ENCODE results near the gene PIF1. TPM values are rescaled to one million over a fixed set of nuclear protein-coding genes. Genes with fewer than 3 reads are reported as not detected.

Gene PIF1
- total and polyA plus RNA-seq, 9 donors, result 0.18 to 1.4 (median 0.98) TPM; not detected in 2

GRCh38 chr15:64861331-64861730, 35.9 kb upstream of the PIF1 start:
- Histone ChIP-seq H3K27ac (no peak overlapping the region), H3K4me3 (no peak overlapping the region), H3K27me3 (no peaks in the 10 kb centered on the region), H3K9me3 (no peaks in the 10 kb centered on the region), H3K36me3 (no peaks in the 10 kb centered on the region), H3K4me1 (ENCODE audit: insufficient read depth) (peaks cover 33% of the 10 kb centered on the region)
- DNase-seq, result no peak
- 90 to 95% (median 91%) methylated on average over 11 of the region's 11 CpGs for WGBS, 3 donors
- TF ChIP-seq CTCF (IDR thresholded peaks at IDR 0.05) (no peak), POLR2A (IDR thresholded peaks at IDR 0.05) (no peak), EP300 (IDR thresholded peaks at IDR 0.05) (no peak)
- intact Hi-C loops (cut with DNase I), result no loop called here

- Histone ChIP-seq H3K27me3 (no peaks in the 10 kb centered on the region), H3K36me3 (no peaks in the 10 kb centered on the region), H3K4me3 (no peak overlapping the region), H3K27ac (no peak overlapping the region), H3K4me1 (ENCODE audit: insufficient read depth) (peaks cover 26% of the 10 kb centered on the region), H3K9me3 (no peaks in the 10 kb centered on the region)
- TF ChIP-seq EP300 (IDR thresholded peaks at IDR 0.05) (no peak), CTCF (IDR thresholded peaks at IDR 0.05) (no peak), POLR2A (IDR thresholded peaks at IDR 0.05) (no peak)
- 83 to 88% (median 88%) methylated on average over 2 of the region's 2 CpGs for WGBS, 3 donors
- no peak for DNase-seq
- intact Hi-C loops (cut with DNase I), result no loop called here
Measured at GRCh38 chr15:64859226-64859625, 33.8 kb upstream of the PIF1 start.

- H3K36me3 ChIP-seq, result no peaks in the 10 kb centered on the region
- 43 to 57% (median 43%) methylated on average over 6 of the region's 6 CpGs for WGBS, 3 donors
- H3K27me3 ChIP-seq, result no peaks in the 10 kb centered on the region
- peaks cover 27% of the 10 kb centered on the region for H3K4me1 ChIP-seq (ENCODE audit: insufficient read depth)
- DNase-seq, result no peak
- TF ChIP-seq EP300 (IDR thresholded peaks at IDR 0.05) (no peak), CTCF (IDR thresholded peaks at IDR 0.05) (no peak), POLR2A (IDR thresholded peaks at IDR 0.05) (no peak)
- intact Hi-C loops (cut with DNase I), result no loop called here
- H3K4me3 ChIP-seq, result no peak overlapping the region
- peak overlapping the region; percentile 5 to 54 for H3K27ac ChIP-seq
- H3K9me3 ChIP-seq, result no peaks in the 10 kb centered on the region
Measured at GRCh38 chr15:64858021-64858575, 32.7 kb upstream of the PIF1 start.

GRCh38 chr15:64857421-64857820, 32.0 kb upstream of the PIF1 start:
- Histone ChIP-seq H3K4me3 (no peak overlapping the region), H3K27ac (peak overlapping the region; percentile 38 to 54), H3K9me3 (no peaks in the 10 kb centered on the region), H3K36me3 (no peaks in the 10 kb centered on the region), H3K27me3 (no peaks in the 10 kb centered on the region), H3K4me1 (ENCODE audit: insufficient read depth) (peaks cover 27% of the 10 kb centered on the region)
- intact Hi-C loops (cut with DNase I), result no loop called here
- no peak for TF ChIP-seq CTCF (IDR thresholded peaks at IDR 0.05)
- no peak for TF ChIP-seq POLR2A (IDR thresholded peaks at IDR 0.05)
- TF ChIP-seq EP300 (IDR thresholded peaks at IDR 0.05), result no peak
- peak in 1 of 5 donors; percentile 41 for DNase-seq
- 53 to 55% (median 53%) methylated on average over 4 of the region's 4 CpGs for WGBS, 3 donors

Data from ovary (tissue), 9 donors.